CD4-positive, alpha-beta T cell treated with Interleukin-17A for 1 hour (primary cell): ENCODE data around the gene KICS2.
"Not testable (repeated sequence)": the region's sequence is repeated elsewhere in the genome, so short reads cannot be mapped to it uniquely, and the experiment has no call there.

Experiments used
- DNase-seq: peaks from one replicate; pipeline ENCODE4 v3.0.0-alpha.2; 2020

KICS2 gene

DNA sequence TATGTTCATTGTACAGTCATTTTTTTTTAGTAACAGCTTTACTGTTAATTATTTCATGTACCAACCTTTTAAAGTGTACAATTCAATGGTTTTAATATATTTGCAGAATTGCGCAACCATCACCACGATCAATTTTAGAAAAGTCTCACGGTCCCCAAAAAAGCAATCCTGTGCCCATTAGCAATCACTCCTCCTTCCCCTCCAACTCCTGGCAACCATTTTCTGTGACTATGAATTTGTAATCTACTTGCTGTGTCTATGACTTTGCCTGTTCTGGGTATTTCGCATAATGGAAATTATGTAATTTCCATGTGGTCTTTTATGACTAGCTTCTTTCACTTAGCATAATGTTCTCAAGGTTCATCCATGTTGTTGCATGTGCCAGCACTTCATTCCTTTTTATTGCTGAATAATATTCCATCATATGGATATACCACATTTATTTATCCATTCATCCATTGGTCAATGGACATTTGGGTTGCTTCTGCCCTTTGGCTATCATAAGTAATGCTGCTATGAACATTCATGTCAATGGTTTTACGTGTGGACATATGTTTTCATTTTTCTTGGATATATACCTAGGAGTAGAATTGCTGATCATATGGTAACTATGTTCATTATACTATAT lies 9.9 kb downstream of the KICS2 start:
- DNase-seq, result no peak

DNA sequence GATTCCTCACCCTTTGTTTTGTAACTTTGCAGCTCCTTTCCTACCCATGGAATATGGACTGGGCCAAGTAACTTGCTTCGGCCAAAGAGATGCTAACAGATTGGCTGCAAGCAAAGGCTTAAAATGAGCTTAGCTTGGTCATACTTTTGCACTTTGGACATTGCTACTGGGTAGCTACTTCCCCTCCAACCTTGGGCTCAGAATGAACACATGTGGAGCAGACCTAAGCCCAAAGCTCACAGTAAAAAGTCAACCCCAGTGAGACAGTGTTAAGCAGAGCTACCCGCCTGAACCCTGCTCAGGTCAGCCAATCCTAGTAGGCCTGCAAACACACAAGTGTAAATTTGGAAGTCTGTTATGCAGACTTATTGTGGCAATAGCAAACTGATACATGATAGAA lies 14.6 kb downstream of the KICS2 start:
- no peak for DNase-seq

DNA sequence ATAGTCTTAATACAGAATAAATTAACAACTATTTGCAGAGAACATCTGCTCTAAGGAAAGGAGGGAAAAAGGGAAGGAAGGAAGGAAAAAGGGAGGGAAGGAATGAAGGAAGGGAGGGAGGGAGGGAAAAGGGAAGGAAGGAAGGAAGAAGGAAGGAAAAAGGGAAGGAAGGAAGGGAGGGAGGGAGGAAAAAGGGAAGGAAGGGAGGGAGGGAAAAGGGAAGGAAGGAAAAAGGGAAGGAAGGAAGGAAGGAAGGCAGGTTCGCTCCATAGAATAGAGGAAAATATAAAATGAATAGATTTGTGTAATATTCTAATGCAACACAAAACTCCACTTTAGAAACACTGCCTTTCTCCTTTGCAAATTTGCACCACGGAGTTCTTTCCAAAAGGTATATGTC lies 16.6 kb downstream of the KICS2 start:
- DNase-seq, result no peak

GRCh38 chr12:64203775-64204174 lies 18.3 kb downstream of the KICS2 start:
- DNase-seq, result no peak

GRCh38 chr12:64203036-64203435 lies 19.1 kb downstream of the KICS2 start:
- DNase-seq, result no peak

- DNase-seq, result not testable (repeated sequence)
These were observed 26.3 kb downstream of the KICS2 start for GRCh38 chr12:64195841-64196240.

DNA sequence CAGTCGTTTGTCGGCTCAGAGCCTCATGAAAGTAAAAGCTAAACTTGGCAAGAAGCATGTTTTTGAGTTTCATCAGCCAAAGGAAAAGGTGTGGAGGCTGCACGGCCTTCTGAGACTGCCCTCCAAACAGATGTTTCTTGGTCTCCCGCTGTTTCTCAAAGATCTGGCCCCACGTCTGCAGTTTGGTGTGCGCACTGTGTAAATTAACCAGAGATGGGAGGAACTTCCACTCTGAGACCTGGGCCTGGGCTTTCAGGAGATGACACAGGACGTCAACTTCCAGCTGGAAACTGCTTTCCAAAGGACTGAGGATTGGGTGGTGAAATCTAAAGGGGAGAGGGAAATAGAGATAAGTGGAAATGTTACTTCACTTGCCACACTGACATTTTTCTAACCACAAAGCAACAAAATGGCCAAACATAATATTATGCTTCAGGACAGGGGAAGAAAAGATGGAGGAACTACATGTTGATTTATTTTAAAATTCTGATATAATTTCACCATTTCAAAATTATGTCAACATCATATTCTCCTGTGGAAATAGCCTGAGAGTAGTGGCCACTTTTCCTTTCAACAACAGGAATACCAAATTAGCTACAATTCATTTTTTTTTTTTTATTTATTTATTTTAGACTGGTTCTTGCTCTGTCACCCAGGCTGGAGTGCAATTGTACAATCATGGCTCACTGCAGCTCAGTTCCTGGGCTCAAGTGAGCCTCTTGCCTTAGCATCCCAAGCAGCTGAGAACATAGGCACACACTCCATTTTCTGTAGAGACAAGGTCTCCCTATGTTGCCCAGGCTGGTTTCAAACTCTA lies 27.6 kb downstream of the KICS2 start:
- DNase-seq, result no peak

GRCh38 chr12:64193931-64194330 lies 28.2 kb downstream of the KICS2 start:
- DNase-seq, result no peak

GRCh38 chr12:64192644-64193444 lies 29.3 kb downstream of the KICS2 start:
- DNase-seq, result no peak

DNA sequence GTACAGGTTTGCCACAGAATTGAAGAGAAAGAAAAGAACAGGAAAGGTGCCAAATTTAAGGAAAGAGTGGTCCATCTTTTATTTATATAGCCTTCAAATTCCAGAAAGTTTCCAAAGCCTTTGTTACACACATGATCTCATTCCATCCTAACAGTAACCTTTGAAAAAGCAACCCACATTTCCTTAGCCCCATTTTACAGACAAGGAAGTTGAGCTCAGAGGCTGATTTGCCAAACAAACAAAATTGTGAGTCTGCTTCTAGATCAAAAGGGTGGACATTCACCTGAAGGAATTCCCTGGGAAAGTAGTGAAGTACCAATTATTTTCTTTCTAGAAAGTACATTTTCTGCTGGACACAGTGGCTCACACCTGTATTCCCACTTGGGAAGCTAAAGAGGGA lies 32.0 kb downstream of the KICS2 start:
- DNase-seq, result no peak

- no peak for DNase-seq
These were observed 32.6 kb downstream of the KICS2 start for GRCh38 chr12:64189530-64189929.

- no peak for DNase-seq
These were observed 34.3 kb downstream of the KICS2 start for GRCh38 chr12:64187794-64188193.

DNA sequence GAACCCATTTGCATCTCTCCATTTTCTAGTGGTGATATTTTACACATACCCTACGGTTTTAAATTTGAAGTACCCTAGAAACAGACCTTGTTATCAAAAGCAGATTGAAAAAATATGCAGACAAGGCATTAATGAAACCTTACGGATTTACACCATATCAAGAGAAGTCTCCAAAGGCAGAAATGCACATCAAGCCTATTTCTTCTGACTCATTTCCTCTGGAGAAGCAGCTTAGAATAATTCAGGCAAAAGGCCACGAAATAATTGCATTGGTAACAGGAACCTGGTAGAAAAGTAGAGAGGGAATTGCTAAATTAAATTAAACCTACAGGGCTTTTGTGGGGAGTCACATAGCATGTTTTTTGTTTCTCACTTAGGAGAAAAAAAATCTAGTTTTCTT lies 34.7 kb downstream of the KICS2 start:
- DNase-seq, result no peak

DNA sequence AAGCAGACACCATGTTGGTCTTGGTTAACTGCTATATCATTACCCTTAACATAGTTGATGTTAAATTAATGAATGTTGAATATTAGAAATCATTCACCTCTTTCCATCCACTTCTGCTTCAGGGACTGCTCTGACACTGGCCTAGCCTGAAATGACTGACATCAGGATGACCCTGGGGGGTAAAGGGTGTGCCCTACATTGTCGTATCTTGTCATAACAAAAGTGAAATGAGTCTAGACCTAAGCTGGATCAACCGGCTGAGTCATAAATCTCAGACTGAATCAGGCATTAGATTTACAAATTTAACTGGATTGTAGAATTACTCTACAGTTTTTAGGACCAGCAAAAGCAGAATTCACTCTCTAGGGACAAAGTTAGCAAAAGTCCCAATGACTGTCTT lies 35.3 kb downstream of the KICS2 start:
- no peak for DNase-seq

DNA sequence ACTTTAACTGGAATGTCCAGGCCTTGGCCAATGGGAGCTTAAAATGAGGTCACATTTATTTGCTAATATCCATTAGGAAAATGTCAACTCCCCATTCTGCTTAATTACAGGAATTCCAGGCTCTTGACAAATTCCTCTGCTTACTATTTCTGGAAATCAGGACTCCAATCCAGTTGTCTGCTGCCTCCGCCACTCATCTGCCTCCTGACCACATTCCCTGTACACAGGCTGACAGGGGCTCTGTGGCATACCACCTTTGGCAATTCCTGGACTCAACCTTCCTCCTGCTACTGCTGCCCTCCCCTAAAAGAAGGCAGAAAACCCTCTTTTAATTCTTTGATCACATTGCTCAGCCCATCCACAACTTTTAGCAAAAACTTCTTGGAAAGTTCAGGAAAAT lies 37.9 kb downstream of the KICS2 start:
- no peak for DNase-seq

DNA sequence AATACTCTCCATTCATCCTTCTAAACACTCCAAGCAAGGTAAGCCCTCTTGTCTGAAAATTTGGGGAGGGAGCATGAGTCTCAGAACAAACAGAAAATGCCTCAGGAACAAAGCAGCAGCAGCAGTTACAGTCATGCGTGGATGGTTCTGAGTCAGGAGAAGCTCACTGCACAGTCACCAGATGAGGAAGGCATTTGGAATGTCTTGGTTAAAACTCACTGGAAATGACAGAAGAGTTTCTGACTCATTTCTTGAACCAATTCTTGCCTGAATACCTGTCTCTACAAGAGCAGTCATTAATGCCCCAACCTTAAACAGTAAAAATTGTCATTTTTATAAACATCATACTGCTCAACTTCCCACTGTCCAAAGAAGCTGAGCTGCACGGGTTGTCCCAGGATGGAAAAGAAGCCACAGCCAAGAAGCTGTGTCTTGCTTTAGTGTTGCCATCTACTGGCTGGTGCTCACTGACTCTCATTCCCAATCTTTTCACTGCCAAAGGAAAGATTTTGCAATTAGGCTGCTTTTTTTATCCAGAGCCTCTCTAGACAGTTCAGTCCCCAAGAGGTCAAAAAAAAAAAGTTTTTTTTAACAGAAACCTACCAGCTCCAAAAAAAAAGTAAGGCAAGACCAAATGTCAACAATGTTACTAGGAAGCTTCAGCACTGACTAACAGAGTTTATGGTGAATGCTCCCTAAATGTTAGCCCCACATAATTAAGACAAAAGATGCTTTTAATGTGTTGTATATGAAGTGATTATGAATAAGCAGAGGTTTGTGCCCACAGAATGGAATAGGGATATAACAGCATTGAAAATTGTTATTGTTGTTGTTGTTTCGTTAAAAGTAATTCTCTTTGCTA lies 40.4 kb downstream of the KICS2 start:
- DNase-seq, result no peak

DNA sequence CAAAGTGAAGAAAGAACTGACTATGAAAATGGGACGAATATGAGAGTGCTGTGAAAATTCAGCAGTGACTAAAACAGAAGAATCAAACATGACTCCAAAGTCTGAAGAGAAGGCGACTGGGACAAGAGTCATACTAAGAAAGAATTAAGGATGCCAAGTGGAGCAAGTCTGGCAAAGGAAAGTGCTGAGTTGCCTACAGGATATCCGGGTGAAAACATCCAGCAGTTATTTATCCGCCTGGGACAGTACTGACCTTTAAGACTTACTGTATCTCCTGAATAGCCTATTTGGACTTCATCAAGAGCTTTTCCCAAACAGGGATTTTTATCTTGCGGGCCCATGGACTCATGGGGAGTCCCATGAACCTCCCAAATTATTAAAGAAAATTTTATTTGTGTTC lies 41.1 kb downstream of the KICS2 start:
- DNase-seq, result no peak

DNA sequence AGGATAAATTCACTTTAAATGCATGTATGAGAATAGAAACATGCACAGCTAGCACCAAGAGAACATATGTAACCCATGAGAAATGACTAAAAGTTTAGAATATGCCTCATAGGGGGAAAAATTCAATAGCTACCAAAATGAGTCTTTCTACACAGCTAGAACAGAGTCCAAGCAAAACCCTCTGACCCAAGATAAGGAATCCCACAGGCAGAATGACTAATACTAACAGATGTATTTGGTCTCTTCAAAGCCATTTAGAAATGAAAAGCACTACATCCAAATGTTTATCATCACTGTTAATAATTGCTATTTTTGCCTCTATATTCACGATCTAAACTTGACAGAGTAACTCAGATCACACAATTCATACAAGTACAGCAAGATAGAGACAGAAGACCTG lies 44.0 kb downstream of the KICS2 start:
- DNase-seq, result no peak

DNA sequence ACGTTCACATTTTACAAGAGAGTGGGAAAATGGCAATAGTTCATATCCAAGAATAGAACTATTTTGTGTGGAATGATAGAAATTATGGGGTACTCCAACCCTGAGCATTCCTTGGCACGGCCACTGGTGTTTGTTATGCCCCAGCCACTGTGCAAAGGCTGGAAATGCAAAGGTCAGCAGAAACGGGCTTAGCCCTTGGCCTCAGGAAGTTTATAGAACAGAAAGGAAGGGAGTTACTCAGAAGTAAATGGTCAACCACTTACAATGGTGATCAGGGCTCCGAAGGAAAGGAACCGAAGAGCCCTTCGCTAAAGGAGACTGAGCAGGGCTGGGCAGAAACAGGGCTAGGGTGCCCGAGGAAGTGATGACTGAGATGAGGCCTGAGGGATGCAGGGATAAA lies 45.1 kb downstream of the KICS2 start:
- DNase-seq, result no peak

DNA sequence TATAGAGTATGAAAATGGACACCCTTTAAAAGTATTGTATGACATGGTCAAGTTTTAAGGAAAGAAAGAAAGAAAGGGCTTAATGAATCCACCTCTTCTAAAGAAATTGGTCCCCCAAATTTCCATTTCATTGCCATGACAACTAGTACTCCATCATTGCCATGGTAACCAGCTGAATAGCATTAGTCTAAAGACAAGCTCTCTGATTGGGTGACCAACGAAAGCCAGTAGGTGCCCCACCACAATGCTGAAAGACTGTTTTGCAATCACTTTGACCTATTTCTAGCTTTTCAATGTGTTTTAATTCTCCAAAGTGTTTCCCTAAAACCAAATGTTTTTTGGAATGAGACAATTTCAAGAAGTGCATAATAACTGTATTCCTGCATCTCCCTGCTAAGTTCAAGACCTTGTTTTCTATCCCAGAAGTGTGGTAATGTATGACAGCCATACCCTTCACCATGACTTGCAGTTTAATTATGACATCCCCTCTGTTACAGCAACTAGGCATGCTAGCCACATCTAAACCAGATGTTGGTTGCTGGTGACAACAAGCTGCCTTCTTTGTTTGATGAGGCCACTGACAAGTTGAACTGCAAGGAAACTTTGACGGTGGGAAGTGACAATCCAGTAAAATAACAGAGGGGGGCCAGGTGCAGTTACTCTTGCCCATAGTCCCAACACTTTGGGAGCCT lies 46.7 kb downstream of the KICS2 start:
- no peak for DNase-seq

DNA sequence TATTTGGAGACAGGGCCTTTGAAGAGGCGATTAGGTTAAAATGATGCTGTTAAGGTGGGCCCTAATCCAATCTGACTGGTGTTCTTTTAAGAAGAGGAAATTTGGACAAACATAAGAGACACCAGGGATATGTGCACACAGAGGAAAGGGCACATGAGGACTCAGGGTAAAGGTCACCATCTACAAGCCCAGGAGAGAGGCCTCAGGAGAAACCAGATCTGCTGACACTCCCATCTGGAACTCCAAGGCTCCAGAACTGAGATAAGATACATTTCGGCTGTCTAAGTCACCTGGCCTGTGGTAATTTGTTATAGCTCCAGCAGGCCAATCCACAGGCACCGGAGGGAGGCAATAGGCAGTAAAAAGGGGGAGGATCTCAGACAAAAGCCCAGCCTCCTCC lies 48.6 kb downstream of the KICS2 start:
- no peak for DNase-seq
